Activated CD8-positive, alpha-beta memory T cell treated with anti-CD3 and anti-CD28 coated beads, Interleukin-2, amount 50 U/mL, for 48 hours (primary cell): ENCODE measurements around the gene SDK1.

Experiments
- DNase-seq: peaks from one replicate; pipeline ENCODE4 v3.0.0-alpha.2; 2020

SDK1 gene

GRCh38 chr7:3338161-3338560, 37.1 kb downstream of the SDK1 start:
- no peak for DNase-seq

DNA sequence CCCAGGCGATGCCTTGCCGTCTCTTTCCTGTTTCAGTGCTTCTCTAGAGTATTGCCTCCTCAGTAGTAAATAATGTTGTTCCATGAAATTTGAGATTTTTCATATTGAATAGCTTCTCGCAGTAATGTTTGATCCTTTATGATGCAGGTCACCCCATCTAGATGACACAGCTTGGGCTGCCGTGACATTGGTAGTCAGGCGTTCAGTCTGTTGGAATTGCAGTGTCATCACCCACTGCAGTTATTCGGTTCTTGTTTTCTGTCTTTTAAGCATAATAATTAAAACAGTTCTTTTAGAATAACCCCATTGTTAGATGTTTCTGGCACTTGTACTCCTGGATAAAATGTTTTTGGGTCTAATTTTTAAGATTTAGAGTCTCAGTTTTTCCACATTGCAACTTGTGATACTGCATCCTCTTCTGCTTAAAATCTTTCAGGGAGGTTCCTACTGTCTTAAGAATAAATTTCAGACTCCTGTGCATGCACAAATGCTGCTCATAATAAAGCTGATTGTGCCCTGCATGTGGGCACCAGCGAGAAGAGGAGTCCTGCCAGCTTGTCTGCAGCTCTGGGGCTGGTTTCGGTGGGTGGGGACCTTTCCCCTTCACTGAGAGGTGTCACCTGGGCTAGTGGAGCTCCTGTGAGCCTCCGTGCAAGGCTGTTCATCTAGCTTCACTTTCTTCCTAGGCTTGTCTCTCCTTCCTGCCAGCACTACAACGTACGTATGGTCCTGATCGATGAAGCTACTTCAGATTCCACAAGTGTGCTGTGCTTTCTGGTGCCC, 44.8 kb downstream of the SDK1 start:
- DNase-seq = no peak

- DNase-seq = no peak
These were observed 48.1 kb downstream of the SDK1 start for GRCh38 chr7:3349126-3349525.

GRCh38 chr7:3356173-3356572, 55.1 kb downstream of the SDK1 start:
- no peak for DNase-seq

DNA sequence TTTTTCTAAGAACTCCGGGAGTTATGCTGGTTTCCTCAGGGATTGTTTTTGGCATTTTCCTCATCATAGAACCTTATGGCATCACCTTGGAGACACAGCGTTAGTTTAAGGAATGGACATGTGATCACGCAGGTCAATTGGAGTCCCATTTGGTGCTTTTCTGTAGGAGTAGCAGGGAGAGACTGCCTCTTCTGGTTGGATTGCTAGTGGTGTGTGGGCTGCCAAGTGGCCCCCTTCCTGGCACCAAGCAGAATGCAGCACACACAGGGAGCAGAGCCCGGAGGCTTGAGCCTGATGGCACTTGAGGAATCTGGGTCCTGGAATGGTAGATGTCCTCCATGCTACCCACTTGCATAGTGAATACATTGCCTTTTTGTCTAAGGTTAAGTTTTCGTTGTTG, 57.9 kb downstream of the SDK1 start:
- no peak for DNase-seq

GRCh38 chr7:3367261-3367660, 66.2 kb downstream of the SDK1 start:
- no peak for DNase-seq

- no peak for DNase-seq
These were observed 69.2 kb downstream of the SDK1 start for GRCh38 chr7:3370068-3370830.

DNA sequence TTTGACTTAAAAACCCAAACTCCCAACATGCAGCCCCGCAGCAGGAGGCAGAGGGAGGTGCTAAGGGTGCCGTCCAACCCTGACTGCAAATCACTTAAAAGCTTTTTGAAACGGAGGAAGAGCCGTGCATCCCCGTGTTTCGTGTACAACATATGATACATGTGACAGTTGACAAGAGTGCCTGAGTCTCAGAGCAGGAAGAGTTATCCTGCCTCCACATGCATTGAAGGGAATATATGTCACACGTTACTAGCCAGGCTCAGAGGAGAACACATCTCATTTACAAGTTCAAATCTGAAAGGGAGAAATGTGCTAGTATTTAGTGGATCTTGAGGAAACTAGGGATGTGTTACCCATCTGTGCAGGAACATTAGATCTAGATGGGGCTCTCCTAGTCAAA, 69.9 kb downstream of the SDK1 start:
- DNase-seq = no peak

GRCh38 chr7:3371601-3372000, 70.5 kb downstream of the SDK1 start:
- DNase-seq = no peak

- DNase-seq = no peak
These were observed 73.2 kb downstream of the SDK1 start for GRCh38 chr7:3374239-3374638.

- no peak for DNase-seq
These were observed 77.5 kb downstream of the SDK1 start for GRCh38 chr7:3378390-3379150.

DNA sequence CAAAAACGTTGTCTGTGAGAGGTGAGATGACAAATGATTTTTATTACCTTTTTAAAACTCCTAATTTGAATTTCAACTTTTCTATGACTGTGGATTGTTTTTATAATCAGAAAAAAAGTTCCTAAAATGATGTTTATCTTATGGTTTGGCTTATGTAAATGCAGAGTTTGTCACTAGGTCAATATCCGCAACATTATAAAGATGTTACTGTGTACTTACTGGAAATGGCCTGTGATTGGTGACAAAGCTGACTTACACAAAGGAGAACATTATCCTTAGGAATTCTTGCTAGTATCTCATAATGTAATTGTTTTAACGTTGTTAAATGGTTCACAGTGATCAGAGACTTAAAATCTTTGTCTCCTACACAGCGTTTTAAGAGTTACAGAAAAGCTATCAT, 79.0 kb downstream of the SDK1 start:
- no peak for DNase-seq

DNA sequence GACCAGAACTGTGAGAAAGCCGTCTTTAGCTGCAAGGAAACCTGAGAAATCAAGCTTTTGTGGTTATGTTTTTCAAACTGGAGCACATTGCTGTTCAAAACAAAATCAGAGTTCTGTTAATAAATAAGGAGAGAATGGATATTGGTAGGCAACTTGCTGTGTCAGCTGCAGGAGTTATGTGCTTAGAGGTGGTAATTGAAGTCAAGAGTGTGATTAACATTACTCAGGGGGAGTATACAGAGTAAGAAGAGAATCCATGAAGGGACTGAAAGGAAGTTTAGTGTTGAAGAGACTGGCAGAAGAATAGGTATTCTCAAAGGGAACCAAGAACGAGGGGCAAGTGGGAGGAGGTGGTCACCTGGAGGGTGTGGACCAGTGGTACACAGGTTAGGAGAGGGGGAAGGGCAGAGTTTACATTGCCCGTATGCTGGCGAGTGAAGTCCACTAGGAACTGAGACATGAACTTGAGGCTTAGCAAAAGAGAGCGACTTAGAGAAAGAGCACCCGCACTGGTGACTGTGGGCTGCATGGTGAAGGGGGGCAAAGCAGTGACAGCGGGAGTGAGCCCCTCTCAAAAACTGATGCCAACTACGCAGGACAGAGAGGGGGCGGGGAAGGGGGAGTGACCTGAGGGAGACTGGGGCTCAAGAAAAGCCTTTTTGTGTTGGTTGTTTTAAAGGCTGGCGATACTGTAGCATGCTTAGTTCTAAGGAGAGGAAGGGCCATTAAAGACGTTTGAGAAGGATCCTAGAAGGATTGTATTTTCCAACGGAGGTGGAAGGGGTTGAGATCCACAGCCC, 80.0 kb downstream of the SDK1 start:
- no peak for DNase-seq

- DNase-seq = no peak
These were observed 85.6 kb downstream of the SDK1 start for GRCh38 chr7:3386423-3387190.

DNA sequence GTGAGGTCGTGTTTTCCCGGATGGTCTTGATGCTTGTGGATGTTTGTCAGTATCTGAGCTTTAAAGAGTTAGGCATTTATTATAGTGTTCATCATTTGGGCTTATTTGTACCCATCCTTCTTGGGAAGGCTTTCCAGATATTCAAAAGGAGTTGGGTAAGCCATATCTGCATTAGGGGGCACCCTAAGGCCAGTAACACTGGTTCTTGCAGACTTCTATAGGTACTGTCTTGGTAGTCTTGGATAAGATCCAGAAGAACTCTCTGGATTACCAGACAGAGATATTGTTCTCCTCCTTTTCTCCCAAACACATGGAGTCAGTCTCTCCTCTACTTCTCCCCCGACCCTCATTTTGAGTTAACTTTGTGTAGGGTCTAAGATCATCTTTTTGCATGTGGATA, 92.8 kb downstream of the SDK1 start:
- no peak for DNase-seq

DNA sequence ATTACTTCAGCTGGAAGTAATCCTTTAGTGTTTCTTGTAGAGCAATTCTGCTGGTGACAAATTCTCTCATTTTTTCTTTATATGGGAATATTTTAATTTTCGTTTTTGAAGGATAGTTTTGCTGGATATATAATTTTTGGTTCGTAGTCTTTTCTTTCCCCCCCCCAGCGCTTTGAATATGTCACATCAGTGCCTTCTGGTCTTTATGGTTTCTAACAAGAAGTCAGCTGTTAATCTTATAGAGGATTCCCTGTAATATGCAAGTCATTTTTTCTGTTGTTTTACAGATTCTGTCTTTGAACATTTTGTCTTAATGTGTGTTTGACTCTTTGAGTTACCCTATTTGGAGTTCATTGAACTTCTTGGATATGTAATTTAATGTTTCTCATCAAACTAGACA, 96.3 kb downstream of the SDK1 start:
- no peak for DNase-seq

DNA sequence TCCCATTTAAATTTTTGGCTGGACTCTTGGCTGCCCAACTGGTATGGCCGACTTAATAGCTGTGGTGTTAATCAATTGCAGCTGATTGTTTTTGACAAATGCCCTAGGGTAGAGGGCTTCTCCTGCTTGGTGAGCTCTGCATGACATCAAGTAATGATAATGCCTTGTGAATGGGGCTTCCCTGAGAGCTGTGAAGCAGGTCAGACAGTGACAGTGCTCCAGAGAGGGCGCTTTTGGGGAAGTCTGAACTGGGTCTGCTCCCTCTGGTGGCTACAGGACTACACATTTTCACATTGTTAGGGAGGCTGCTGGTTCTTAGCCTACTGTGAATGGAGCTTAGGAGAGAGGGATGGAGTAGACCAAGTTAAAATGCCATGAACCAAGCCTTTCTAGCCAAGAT, 98.8 kb downstream of the SDK1 start:
- no peak for DNase-seq

DNA sequence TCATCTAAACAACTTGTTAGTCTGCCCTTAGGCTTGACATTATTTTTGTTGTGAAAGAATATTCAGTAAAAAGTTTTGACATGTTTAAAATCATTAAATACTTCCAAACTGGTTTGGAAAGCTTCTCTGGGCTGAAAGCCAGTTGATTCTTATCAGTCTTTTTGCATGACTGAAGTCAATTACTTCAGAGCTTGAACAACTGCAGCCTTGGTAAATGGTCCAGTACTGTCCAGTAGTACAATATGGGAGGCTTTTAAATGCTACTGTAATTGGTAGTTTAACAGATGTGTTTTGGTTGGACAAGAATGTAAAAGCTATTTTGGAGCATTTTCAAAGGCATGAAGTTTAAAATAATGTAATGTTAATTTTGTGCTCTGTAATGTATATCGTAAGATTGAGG, 103.4 kb downstream of the SDK1 start:
- DNase-seq = no peak

DNA sequence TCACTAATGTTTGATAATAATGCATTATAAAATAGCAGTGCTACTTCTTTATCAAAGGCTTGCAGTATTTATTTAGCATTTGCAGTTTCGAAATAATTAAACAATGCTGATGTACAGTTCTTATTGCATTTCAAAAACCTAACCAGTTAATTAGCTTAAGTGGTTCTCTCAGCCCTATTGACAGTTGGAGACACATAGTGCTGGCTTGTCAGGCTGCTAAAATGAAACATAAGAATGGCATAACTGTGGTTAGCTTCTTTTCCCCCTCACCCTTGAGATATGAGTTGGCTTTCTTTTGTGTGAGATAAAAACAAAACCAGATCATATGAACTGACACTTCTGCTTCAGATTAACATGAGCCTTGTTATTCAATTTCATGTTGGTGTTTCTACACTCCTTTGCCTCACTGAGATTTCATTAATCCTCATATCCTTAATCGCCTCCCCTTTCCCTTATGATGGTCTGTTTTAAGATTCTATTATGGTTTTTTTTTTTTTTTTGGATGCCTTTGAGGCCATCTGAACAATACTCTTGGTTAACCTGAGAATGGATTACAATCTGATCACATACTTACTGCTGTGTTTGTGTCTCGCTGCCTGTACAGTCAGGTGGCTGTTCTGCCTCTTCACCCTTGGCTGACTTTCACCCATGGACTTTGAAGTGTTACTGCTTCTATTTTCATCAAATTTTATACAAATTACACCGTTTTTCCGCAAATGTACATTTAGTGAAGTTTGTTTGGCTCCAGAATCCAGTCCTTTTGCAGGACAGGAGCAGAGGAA, 108.0 kb downstream of the SDK1 start:
- no peak for DNase-seq

GRCh38 chr7:3412871-3413270, 111.8 kb downstream of the SDK1 start:
- DNase-seq = no peak

GRCh38 chr7:3415861-3416312, 114.8 kb downstream of the SDK1 start:
- DNase-seq = no peak
